Right cardiac atrium (tissue), 5 donors: ENCODE results near the gene TMEM164. TPM values are rescaled to one million over a fixed set of nuclear protein-coding genes. Genes with fewer than 3 reads are reported as not detected.
"Not testable (repeated sequence)": the region's sequence is repeated elsewhere in the genome, so short reads cannot be mapped to it uniquely, and the experiment has no call there.

Experiments used
- ATAC-seq, 2 donors: fragments of 200-7000 bp; cut with Tn5 transposase; one replicate each; pipeline versions ENCODE4 v1.8.0 to v1.9.1; 2020; ENCODE audit warnings: moderate library complexity in 2 of 2, mild to moderate bottlenecking in 1 of 2
- DNase-seq, 3 donors: peaks; one replicate each; pipeline ENCODE4 v3.0.0-alpha.2; 2020
- H3K27ac ChIP-seq: one replicate; pipeline ENCODE4 v1.5.1; 2013; ENCODE audit warnings: mild to moderate bottlenecking, low read length, control low read depth, moderate library complexity
- H3K27me3 ChIP-seq: one replicate; pipeline ENCODE4 v1.6.1; 2013; ENCODE audit not compliant: control insufficient read depth, insufficient read depth
- H3K4me1 ChIP-seq: one replicate; pipeline ENCODE4 v1.6.1; 2013; ENCODE audit warnings: low read length; ENCODE audit not compliant: control insufficient read depth, insufficient read depth
- H3K4me3 ChIP-seq: one replicate; pipeline ENCODE4 v1.5.1; 2013; ENCODE audit warnings: low read length, control low read depth
- H3K9me3 ChIP-seq: one replicate; pipeline ENCODE4 v1.6.1; 2013; ENCODE audit warnings: low read length; ENCODE audit not compliant: control insufficient read depth
- WGBS: extraction: QIAGEN DNeasy Blood & Tissue Kit; methylation state at CpG from one replicate; pipeline ENCODE4 v1.1.7; 2013; 5-methylcytosine and 5-hydroxymethylcytosine counted together
- intact Hi-C, 4 donors: fragments of 100-400 bp; cut with DNase I; formaldehyde crosslinking; loops; one replicate each; pipeline versions ENCODE4 v1.11.0 to v1.14.0; 2022 to 2023
- polyA plus RNA-seq: library from polyadenylated mRNA; stranded (reverse); fragments of 200-250 nt; gene quantifications from one replicate; pipeline ENCODE4 v1.2.3, GENCODE V29; 2013
- total RNA-seq, 4 donors: library from RNA; stranded (reverse); fragmentation: NEBNext Ultra II Directional; extraction: Animal tissue kit (Norgen Biotek cat#: 25700); gene quantifications; one replicate each; pipeline ENCODE4 v1.2.1, GENCODE V29; 2021
- donor health status: healthy with polysubstance abuse.
- donor health status: DM: no; HTN: yes; CAD: no.
- donor health status: DM: no; HTN: no; CAD: no.
- donor health status: DM: no; HTN: yes; CAD: no; lungs with severe emphysema.
- donor health status: DM: yes; HTN: yes; CAD: no.

Gene TMEM164
- total and polyA plus RNA-seq, 5 donors = 17.6 to 37.5 (median 31.5) TPM

DNA sequence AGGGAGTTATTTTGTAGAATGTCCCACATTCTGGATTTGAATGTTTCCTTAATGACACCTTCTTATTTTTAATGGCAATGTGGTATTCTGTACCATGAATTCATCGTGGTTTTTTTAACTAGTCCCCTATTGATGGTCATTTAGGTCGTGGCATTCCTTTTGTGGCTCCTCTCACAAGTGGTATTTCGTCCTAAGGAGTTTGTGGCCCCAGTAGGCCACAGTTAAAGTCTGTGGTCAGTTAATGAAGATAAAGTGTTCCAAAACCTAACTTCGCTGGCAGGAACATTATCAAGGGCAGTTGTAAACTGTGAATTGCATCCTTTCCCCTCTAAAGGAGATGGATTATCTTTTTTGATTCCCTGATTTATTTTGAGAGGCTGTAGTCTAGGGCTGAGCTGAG lies 133.2 kb downstream of the TMEM164 start:
- ATAC-seq = no peak
- Histone ChIP-seq H3K27ac (no peak overlapping the region), H3K4me1 (peaks cover 2% of the 10 kb centered on the region), H3K4me3 (no peak overlapping the region), H3K27me3 (no peaks in the 10 kb centered on the region), H3K9me3 (no peaks in the 10 kb centered on the region)
- intact Hi-C loops = no loop called here
- no peak for DNase-seq
- 92% methylated on average over 4 of the region's 4 CpGs for WGBS

DNA sequence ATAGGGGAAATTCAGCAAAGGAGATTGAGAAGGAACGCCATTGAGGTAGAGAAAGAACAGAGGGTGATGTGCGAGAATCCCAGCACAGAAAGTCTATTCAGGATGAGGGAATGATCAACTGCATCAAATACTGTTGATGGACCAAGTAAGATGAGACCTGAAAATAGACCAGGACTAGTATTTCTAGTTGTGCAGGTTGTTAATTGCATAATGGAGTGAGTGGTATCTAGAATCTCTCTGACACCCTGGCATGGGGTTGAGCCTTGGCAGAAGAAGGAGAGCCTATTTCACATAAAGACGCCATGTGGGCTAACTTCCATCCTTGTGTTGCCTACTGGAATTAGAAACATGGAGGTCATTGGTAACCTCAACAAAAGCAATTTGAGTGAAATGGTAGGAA lies 135.6 kb downstream of the TMEM164 start:
- Histone ChIP-seq H3K4me1 (peaks cover 8% of the 10 kb centered on the region), H3K27ac (no peak overlapping the region), H3K4me3 (no peak overlapping the region), H3K27me3 (no peaks in the 10 kb centered on the region), H3K9me3 (no peaks in the 10 kb centered on the region)
- WGBS = 97% methylated on average over 3 of the region's 3 CpGs
- no peak for ATAC-seq
- no peak for DNase-seq
- intact Hi-C loops = no loop called here

DNA sequence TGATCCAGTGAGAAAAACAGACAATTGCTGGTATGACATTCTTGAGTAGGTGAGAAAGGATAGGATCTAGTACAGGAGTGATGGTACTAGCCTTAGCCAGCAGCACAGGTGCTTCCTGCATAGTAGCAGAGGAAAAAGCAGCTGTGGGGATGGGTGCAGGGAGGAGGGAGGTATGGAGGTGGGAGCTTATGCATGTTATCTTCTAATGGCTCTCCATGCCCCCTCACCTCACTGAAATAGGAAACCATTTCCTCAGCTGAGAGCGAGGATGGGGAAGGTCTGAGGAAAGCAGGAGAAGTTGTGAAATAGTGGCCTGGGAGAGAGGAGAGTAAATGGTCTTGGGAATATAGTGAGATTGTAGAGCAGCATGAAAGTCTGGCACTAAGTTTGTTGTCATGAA lies 136.3 kb downstream of the TMEM164 start:
- no peak for DNase-seq
- WGBS = 84% methylated on average over 1 of the region's 1 CpG
- ATAC-seq = no peak
- Histone ChIP-seq H3K4me3 (no peak overlapping the region), H3K9me3 (no peaks in the 10 kb centered on the region), H3K4me1 (peaks cover 8% of the 10 kb centered on the region), H3K27me3 (no peaks in the 10 kb centered on the region), H3K27ac (no peak overlapping the region)
- intact Hi-C loops = no loop called here

DNA sequence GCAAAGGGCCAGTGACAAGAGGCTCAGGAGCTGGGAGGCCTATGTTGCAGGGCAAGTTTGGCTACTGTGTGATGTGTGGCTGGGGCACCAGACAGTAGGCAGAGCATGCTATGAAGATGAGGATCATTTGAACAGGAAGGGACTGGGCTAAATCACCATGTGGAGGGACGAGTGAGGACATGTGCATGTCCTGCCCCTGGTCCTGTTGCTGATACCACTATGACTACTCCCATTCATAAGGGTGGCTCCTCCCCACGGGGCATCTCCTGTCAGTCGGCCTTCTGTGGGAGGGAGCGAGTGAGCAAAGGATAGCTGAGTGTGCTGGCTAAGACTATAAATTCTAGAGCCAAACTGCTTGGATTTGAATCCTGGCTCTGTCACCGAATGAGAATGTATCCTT lies 139.2 kb downstream of the TMEM164 start:
- intact Hi-C loops = loop anchor here in 2 of 4 donors (10.0 kb wide), 2 partner anchors 227 to 237 kb away; no protein-coding TSS in a partner anchor
- ATAC-seq (peak; percentile 33 to 60), DNase-seq (peak in 2 of 3 donors; percentile 28 to 59)
- no peaks in the 10 kb centered on the region for H3K9me3 ChIP-seq
- H3K4me1 ChIP-seq = peaks cover 12% of the 10 kb centered on the region
- 33% methylated on average over 5 of the region's 5 CpGs for WGBS
- no peak overlapping the region for H3K27ac ChIP-seq
- no peaks in the 10 kb centered on the region for H3K27me3 ChIP-seq
- H3K4me3 ChIP-seq = no peak overlapping the region

DNA sequence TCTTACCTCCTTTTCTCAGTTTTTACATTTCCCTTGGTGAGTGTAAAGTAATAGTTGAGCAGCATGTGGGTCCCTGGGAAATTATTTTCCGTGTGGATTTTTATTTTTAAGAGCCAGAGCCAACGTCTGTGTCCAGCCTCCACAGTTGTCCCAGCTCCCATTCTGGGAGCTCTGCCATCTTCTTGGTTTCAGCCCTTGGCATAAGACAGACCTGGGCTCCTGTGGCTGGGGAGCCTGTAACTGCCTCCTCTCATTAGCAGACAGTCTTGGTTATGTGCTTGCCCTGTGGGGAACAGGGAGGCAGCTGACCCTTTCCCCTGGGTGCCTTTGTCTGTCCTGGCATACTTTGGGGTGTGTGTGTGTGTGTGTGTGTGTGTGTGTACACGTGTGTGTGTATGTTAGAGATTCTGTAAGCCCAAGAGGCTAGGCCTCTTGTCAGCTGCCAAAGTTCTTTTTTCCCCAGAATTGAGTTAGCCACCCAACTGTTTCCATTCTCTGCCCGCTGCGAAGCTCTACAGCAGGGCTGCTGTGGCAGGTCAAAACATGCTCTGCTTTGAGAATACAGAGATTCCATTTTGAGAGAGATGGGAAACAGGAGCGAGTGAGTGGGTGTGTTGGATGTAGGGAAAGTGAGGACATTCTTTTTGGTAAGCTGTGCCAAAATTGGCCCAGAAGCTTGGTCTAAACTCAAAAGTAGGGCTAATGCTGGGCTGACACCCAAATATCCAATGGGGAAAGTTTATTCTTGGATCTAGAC lies 140.7 kb downstream of the TMEM164 start:
- DNase-seq = peak in 1 of 3 donors; percentile 67
- H3K9me3 ChIP-seq = no peaks in the 10 kb centered on the region
- no peaks in the 10 kb centered on the region for H3K27me3 ChIP-seq
- 58% methylated on average over 6 of the region's 6 CpGs for WGBS
- intact Hi-C loops = loop anchor here in 2 of 4 donors (10.0 kb wide), 2 partner anchors 229 to 239 kb away; no protein-coding TSS in a partner anchor
- H3K4me1 ChIP-seq = peaks cover 12% of the 10 kb centered on the region
- H3K4me3 ChIP-seq = no peak overlapping the region
- peak overlapping the region; percentile 39 for H3K27ac ChIP-seq
- ATAC-seq = peak; percentile 45 to 74

DNA sequence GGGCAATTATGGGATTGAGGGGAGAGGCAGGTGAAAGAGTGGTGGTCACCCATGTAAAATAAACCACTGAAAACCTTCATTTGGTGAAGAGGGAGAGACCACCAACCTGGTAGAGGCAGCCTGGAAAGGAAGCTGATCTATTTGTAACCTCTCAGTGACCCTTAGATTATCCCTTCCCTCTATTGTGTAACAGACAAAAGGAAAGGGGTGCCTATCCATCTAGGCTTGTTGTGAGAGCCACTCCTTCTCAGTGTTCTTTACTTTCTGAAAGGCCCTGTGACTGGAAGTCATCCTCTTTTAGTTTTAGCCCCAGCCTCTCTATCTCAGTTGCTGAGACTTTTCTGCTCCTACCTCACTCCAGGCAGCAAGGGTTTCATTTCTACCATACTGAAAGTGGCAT lies 142.4 kb downstream of the TMEM164 start:
- DNase-seq = no peak
- no peak for ATAC-seq
- Histone ChIP-seq H3K27ac (no peak overlapping the region), H3K27me3 (no peaks in the 10 kb centered on the region), H3K4me1 (peaks cover 10% of the 10 kb centered on the region), H3K4me3 (no peak overlapping the region), H3K9me3 (no peaks in the 10 kb centered on the region)
- intact Hi-C loops = loop anchor here (5.0 to 10.0 kb wide), 4 partner anchors 231 to 241 kb away; no protein-coding TSS in a partner anchor

DNA sequence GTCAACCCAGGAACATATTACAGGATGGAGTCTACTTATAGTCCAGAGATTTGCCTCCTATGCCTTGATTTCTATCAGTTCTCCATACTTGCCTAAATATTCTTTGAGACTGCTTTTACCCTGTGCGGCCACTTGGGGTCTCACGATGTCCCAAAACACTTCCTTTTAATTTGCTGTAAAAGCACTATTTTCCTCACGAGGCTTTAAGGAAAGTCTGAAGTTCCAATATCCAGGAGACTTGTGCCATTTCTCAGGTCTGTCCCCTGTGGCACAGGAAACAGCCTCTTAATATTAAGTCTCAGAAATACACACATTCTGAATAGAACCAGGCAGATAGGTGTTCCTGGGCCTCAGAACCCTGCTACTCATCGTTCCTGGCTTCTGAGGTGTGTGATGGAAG lies 142.9 kb downstream of the TMEM164 start:
- Histone ChIP-seq H3K9me3 (no peaks in the 10 kb centered on the region), H3K4me3 (no peak overlapping the region), H3K4me1 (peaks cover 10% of the 10 kb centered on the region), H3K27ac (no peak overlapping the region), H3K27me3 (no peaks in the 10 kb centered on the region)
- no peak for DNase-seq
- ATAC-seq = peak; percentile 38 to 45
- intact Hi-C loops = loop anchor here (5.0 to 10.0 kb wide), 4 partner anchors 231 to 241 kb away; no protein-coding TSS in a partner anchor
- WGBS = 22% methylated on average over 4 of the region's 4 CpGs

DNA sequence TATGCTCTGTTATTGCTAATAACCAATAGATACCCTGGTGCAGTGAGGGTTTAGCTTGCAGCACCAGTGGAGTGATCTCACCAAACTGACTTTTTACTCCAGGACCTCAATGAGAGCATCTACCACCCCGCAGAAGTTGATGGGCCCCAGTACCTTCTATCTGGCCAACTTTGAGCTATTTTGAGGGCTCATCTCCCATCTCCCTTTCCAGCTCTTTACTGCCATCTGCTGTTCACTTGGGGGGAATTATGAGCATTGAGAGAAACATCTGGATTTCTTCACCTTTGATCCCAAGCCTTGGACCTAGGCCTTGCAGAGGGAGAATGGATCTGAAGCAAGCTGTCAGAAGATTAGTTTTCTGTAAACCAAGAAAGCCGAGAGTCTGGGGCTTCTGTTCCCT lies 143.6 kb downstream of the TMEM164 start:
- H3K27me3 ChIP-seq = no peaks in the 10 kb centered on the region
- H3K4me3 ChIP-seq = no peak overlapping the region
- H3K27ac ChIP-seq = no peak overlapping the region
- intact Hi-C loops = loop anchor here (5.0 to 10.0 kb wide), 4 partner anchors 232 to 242 kb away; no protein-coding TSS in a partner anchor
- H3K4me1 ChIP-seq = peaks cover 10% of the 10 kb centered on the region
- ATAC-seq (peak; percentile 70 to 73), DNase-seq (no peak)
- 15% methylated on average over 2 of the region's 2 CpGs for WGBS
- H3K9me3 ChIP-seq = no peaks in the 10 kb centered on the region

DNA sequence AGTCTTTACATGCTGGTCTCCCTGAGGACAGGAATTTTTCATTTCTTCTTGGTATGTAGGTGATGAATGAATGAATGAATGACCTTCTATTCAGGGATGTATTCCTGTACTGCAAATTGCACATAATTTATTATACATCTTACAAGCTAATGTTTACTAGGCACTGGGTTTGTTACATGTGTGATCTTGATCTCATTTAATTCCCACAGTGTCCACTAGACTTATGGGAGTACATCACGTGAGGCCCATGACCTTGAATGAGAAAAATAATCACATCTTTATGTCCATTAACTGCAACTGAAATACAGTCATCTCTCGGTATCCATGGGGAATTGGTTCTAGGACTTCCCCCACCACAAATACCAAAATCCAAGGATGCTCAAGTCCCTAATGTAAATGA lies 150.3 kb downstream of the TMEM164 start:
- no peak overlapping the region for H3K27ac ChIP-seq
- no peaks in the 10 kb centered on the region for H3K4me1 ChIP-seq
- ATAC-seq (no peak), DNase-seq (no peak)
- H3K4me3 ChIP-seq = no peak overlapping the region
- no peaks in the 10 kb centered on the region for H3K27me3 ChIP-seq
- H3K9me3 ChIP-seq = no peaks in the 10 kb centered on the region
- intact Hi-C loops = no loop called here
- 86% methylated on average over 2 of the region's 2 CpGs for WGBS

DNA sequence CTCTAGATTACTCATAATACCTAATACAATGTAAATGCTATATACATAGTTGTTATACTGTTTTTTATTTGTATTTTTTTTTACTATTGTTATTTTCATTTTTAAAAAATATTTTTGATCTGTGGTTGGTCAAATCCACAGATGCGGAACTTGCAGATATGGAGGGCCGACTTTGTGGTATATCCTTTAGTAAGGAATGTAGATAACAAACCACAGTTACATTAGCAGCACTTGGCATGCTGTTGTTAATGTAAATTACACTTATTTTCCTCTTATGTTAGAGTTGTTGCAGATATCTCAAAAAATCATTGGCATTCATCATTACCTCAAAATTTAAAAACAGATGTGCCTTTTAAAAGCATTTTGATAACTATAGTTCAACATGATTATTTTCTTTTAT lies 151.0 kb downstream of the TMEM164 start:
- ATAC-seq (no peak), DNase-seq (no peak)
- Histone ChIP-seq H3K4me1 (no peaks in the 10 kb centered on the region), H3K27me3 (no peaks in the 10 kb centered on the region), H3K4me3 (no peak overlapping the region), H3K9me3 (no peaks in the 10 kb centered on the region), H3K27ac (no peak overlapping the region)
- intact Hi-C loops = no loop called here
- 76% methylated on average over 2 of the region's 2 CpGs for WGBS

DNA sequence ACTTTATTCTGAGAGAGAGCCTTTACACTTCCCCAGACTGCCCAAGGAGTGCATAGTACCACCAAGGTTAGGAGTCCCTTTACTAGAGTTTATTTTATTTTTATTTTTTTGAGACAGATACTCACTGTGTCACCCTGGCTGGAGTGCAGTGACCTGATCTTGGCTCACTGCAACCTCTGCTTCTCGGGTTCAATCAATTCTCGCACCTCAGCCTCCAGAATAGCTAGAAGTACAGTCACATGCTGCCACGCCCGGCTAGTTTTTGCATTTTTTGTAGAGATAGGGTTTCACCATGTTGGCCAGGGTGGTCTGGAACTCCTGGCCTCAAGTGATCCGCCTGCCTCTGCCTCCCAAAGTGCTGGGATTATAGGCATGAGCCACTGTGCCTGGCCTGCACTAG lies 151.4 kb downstream of the TMEM164 start:
- H3K4me3 ChIP-seq, DNase-seq, H3K9me3 ChIP-seq, H3K4me1 ChIP-seq, H3K27ac ChIP-seq, ATAC-seq, H3K27me3 ChIP-seq, intact Hi-C loops: not testable (repeated sequence)
- 77% methylated on average over 5 of the region's 5 CpGs for WGBS
